NK-92 (cell line): ENCODE data around the gene COL1A2.

ENCODE experiments used
- DNase-seq: peaks from one replicate; lab custom pipeline; 2025; ENCODE audit not compliant: unreplicated experiment; lab: John Stamatoyannopoulos, UW

Gene COL1A2

DNA sequence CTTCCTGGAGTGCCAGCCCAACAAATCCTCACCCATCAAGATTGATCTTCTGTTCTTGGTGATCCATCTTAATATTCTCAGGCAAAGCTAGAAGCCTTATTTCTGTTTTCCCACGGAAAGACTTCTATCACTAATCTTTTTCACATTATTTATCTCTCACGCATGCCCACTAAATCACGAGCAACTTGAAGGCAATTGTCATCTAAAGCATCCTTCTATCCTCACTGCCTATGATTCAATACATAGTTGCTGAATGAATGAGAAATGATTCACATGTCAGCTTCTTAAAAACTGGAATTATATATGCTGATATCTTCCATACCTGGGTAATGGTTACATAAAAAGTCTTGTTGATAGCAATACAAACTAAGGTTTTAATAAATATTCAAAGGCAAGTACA is 12.6 kb upstream of the COL1A2 start:
- DNase-seq = no peak

DNA sequence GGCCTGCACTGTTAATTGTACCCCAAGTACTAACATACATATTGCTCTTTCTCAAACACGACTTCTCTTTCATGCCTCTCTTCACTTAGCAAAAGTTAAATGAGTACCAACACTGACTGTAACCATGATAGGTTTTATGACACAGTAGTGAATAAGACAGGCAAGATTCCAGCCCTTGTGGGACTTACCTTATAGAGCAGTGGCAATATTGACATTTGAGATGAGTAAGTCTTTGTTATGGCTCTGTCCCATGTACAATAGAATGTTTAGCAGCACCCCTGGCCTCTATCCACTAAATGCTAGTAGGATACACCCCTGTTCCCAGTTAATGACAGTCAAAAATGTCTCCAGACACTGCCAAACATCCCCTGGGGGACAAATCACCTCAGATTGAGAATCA is 11.9 kb upstream of the COL1A2 start:
- no peak for DNase-seq

DNA sequence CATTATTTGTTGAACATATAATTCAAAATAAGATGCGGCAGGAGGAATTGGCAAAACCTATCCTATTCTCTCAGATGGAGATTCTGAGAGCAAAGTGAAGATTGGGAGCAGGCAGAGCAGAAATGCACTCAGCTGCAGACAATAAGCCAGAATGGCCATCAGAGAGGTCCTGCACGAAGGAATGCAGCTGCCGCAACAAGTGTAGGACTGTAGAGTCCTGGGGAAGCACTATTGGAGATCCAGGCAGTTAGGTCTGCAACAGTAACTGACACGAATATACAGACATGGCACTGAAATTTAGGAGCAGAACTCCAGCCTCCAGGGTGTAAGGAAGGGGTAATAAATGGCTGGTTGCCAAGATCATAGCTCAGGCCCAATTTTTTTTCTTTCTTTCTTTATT is 10.4 kb upstream of the COL1A2 start:
- DNase-seq = no peak

DNA sequence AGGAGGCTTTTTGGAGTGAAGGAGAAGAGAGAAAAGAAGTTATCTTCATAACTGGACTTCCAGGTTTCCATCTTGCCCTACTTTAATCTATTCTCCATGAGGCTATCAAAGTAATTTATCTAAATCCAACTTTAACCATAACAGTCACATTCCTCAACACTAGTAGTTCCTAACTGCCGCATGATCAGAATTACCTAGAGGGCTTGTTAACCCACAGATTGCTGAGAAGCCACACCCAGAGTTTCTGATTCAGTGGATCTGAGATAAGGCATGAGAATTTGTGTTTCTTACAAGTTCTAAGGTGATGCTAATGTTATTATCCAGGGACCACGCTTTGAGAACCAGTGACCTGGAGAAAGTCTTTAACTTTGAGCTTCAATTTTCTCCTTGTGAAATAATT is 8.3 kb upstream of the COL1A2 start:
- DNase-seq = no peak

DNA sequence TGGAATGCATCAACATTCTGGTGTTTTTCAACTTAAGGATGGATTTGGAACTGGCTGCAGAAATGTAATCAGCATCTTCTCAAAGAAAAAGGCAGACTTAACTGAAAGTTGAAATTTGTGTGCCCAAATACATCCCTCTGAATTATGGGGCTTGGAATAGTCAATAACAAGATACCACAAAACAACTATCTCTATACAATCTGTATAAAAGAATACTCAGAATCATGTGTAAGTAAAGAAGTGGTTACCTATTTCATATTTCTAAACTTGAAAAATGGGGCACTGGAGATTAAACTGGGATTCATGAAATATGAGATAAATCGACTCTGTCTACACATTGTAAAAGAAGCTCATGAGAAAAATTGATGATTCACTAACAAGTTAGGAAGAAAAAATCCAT is 6.2 kb upstream of the COL1A2 start:
- no peak for DNase-seq

DNA sequence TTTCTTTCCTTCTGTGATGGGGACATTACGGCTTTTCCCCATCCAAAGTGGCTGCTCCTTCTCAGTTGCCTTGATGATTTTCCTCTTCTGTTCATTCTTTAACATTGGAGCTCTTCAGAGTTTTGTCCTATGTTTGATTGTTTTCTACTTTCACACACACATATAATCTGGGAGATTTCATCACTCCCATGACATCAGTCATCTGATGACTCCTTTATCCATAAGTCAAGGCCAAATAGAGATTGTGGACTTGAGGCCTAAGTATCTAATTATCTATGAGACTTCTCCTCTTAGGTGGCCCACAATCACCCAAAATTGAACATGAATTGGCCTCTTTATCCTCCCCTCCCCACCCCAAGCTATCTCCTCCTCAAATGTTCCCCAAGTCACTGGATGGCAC is 5.3 kb upstream of the COL1A2 start:
- no peak for DNase-seq

DNA sequence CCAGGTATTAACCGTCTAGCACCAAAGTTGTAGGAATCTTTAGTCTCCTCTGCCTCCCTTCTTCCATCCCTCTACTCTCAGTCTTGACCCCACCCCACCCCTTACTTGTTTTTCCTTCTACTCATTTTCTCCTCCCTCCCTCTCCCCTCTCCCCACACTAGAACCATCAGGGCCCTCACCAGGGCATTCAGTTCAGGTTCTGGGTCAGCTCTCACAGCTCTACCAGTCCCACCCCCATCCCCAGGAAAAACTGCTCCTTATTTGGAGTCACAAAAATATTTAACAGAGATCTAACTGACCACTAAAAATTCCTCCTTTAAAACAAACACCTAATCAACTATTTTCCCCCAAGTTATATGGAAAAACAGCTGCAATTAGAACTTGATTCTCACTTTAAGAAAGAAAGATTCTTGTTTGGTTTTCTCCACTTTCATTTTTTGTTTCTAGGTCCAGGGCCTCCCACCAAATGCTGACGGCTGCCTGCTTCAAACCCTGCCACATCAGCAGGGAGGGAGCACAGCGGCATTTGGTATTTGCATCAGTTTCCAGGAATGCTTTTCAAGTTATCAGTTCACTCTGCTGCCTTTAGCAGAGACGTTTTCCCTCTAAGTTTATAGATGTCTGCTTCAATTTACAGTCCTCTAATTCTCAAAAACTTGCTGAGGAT is 2.8 kb upstream of the COL1A2 start:
- DNase-seq = no peak

DNA sequence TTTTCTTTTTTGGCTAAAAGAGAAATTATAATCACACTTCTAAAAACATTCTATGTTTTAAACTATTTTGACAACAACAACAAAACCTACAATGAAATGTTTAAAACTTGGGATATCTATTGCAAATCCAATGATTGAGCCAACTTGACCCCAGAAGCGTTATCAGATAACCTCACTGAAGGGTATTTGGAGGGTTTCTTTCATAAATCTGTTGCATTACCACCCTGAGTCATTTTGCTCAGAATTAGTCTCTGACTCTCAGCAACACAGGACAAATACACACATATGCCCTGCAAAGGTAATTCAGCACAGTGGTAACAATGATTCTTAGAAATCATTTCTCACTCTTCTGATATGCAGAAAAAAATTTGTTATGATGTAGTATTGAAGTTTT is 2.3 kb upstream of the COL1A2 start:
- DNase-seq = no peak

DNA sequence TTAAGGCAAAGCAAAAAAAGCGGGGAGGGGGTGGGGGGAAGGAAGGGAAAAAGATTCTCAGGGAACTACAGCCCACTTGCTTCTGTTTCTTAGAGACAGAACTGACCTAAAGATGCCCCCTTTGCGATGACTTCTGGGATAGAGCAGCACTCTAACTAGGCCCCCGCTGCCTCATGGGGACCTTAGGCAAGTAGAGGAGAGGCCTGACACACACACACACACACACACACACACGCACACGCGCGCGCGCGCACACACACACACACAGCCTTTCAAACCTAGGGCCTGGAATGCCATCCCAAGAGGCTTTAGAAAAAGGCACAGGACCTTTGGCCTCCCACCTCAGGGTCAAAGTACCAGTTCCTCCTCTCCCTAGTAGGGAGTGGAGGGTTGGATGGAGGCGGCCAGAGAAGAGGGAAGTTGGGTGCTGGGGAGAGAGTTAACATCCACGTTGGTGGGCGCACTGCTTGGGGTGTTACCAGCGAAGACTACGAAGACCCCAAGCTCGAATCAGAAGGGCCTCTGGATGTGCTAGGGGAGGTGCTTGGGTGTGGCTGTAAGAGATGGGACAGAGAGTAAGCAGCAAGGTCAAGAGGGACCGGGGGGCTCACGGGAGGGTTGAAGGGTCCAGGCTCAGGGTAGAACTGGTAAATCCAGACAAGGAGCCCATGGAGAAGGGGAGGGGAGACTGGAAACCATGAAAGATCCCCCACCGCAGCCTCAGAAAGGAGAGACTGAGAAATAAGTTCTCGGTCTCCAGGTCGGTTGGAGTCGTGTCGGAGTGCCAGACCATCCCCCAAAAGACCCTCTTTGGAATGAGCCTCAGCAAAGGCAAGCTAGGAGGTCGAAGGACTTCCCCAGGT is 1.2 kb upstream of the COL1A2 start:
- no peak for DNase-seq

DNA sequence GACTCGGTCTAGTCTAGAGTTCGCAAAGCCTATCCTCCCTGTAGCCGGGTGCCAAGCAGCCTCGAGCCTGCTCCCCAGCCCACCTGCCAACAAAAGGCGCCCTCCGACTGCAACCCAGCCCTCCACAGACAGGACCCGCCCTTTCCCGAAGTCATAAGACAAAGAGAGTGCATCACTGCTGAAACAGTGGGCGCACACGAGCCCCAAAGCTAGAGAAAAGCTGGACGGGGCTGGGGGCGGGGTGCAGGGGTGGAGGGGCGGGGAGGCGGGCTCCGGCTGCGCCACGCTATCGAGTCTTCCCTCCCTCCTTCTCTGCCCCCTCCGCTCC is 622 bp upstream of the COL1A2 start:
- DNase-seq = no peak

DNA sequence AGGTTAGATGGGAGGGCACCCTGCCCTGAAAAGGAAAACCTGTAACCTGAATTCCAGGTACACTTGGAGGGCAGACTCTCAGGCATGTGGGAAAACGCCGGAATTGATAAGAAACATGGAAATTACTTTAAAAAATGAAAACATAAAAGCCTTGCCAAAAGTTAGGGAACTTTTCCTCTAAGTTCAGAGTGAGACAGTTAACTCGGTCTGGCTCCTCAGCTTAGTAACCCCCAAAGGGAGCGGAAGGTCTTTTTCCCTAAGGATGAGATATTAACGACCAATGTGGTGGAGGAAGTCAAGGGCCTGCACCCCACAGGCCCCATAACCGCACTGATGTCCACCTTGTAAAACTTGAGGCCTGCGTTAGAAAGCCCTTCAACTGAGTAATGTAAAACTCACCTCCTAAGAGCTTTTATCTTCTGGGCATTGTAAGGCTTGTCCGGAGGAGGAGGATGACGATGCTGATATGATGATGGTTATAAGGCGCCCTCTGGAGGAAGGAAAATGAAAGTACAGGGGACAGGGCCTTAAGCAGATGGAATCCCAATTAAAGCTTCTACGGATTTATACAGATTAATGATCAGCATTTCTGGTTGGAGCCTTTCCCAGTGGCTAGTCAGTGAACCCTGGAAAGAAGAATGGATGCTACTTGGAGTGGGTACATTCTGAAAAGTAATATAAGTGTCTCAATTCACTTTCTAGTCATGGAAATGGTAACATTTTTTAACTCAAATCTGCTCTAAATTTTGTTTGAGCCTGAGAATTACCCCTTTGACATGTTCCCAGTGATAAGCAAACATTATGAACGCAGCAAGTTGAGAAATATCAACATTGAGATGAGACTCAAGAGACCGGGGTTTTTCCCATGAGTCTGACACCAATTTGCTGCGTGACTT is 694 bp downstream of the COL1A2 start:
- DNase-seq = no peak

DNA sequence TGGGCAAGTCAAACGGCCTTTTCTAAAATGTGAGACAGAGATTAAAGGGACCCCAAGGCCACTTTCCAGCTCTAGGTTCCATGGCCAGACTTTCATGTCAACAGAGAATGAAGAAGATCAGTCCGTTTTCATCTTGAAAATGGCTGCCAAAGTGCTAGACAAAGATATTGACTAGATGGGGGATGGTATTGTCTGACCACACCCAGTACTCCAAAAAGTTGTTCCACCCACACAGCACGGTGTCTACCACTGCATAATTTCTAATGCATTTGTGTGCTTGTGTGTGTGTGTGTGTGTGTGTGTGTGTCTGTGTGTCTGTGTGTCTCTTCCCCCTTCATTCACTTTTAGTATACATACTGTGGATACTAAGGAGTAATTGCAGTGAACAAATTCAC is 1.3 kb downstream of the COL1A2 start:
- DNase-seq = no peak

DNA sequence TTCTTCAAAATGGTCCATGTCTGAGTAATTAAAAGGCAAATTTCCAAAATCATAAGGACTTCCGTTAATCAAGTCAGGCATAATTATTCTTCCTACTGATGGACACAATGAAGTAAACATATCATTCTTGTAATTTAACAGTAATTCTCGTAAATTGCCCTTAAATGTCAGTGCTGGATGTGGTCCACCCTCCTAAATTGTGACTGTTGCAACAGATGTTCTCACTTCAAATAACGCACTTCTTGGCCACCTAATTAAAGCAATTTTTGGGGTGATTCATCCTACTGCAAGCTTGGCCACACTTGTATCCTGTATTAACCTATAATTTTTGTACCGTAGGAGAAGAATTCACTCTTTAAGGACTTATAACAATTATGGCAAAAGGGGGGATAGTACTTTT is 1.9 kb downstream of the COL1A2 start:
- no peak for DNase-seq

DNA sequence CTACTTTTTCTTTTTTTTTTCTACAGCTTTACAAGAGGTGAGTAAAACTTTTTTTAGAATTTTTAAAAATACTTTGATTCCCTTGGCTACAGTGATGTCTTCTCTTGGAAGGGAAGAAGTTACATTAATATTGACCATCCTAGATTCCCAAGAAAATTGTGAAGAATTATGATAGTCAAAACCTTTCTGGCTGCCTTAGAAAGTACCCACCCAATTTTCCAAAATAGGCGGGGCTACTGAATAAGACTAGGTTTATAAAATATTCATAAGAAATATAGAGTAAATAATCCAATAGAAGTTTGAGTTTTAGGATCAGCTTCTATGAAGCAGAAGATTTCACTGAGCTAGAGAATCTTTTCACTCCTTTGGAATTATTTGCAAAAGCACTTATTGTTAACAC is 3.0 kb downstream of the COL1A2 start:
- no peak for DNase-seq

DNA sequence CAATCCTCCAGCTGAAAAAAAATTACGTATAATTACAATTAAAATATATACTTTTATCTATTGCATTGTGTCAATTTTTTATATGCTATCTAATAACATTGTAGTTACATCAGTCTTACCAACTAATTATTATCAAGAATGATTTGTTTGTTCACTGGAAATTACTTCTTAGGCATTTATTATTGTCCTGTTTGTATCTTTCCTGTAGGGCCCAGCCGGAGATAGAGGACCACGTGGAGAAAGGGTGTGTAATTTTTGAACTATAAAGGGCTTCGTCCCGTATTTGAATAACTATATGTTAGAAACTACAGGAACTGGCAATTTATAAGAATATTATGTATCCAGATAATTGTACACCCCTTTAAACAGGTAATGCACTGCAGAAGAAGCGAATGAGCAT is 4.1 kb downstream of the COL1A2 start:
- no peak for DNase-seq

DNA sequence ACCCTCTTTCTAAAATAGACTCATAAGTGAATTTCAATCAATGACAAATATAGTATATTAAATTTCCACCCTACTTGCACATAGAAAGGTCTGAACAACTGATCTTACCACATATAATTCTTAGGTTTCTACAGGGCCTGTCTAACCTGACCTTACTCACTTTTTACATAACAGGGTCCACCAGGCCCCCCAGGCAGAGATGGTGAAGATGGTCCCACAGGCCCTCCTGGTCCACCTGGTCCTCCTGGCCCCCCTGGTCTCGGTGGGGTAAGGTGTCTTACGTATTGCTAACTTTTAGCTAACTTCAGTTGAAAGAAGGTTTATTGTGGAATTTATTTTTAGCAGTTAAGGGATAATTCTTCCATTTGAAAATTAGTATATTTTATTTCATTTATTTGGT is 5.3 kb downstream of the COL1A2 start:
- DNase-seq = no peak

DNA sequence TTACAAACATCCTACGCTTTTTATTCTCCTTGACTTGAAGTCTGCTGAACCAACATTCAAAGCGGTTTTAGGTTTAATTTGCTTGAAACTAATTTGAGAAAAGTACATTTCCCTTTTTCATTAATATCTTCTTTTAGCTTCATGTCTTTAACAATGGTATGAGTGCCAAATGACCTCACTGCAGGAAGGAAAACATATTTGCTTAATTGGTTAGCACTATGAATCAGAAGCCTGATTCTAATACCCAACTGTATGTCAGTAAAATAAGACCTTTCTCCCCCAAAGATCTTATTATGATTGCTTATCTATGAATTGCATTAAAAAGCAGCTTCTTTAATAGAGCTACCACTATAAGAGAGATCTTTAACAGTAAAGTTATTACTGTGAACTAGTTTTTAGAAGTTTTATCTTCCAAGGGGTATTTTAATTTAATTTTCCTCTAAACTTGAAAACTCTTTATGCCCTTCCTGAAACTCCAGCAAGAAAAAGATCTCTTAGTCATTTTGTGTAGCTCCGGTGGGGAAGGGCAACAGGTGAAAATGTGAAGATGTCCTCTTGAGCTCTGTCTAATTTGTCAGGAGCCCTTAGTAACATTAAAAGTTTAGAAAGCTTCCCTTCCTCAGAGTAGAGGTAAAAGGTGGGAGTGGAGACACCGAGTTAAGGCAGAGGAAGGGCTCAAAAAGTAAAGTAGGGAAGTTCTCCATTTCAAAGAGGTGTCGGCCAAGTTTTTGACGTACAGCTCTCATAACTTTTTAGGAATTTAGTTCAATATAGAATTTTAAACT is 6.1 kb downstream of the COL1A2 start:
- DNase-seq = no peak

DNA sequence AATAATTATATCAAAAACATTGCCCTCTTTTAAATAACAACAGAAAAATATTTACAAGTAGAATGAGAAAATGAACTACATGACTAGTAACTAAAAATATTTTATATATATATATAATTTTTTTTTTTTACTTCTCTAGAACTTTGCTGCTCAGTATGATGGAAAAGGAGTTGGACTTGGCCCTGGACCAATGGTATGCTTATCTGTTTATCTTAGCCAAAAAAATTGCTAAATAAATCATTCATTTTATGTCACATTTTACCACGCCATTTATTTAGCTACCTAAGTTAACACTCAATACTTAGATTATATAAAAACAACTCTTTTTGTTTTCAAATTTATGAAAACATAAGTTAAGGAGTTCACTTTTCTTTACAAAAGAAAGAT is 6.7 kb downstream of the COL1A2 start:
- DNase-seq = no peak

DNA sequence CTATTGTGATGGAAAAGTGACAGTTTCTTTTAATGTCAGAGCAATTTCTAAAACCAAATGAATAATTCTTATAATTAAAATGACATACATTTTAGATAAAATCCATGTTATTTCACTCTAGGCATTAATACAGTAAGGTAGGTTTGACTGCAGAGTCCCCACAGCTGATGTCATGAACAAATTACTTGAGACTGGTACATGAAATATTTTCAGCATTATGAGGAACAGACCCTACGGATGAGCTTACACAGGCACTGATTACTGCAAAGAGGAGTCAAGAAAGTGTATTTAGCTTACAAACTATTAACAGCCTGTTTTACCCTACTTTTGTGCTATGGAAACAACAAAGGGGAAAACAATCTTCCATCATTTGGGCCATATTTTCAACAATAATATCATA is 8.9 kb downstream of the COL1A2 start:
- no peak for DNase-seq

DNA sequence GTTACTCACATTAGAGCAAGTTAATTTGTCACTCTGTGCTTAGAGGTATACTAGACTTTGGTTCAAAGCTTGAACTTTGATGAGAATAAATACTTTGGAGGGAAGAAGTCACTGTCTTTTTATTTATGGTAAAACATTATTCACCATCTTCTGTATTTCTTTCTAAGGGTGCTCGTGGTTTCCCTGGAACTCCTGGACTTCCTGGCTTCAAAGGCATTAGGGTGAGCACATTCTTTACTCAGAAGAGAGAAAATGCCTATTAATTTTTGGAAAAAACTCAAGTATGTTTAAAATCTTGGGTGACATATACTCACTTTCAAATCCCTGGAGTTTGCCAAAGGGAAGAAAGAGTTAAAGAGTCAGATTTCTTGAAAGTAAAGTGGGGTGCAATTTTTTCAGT is 10.8 kb downstream of the COL1A2 start:
- DNase-seq = no peak

DNA sequence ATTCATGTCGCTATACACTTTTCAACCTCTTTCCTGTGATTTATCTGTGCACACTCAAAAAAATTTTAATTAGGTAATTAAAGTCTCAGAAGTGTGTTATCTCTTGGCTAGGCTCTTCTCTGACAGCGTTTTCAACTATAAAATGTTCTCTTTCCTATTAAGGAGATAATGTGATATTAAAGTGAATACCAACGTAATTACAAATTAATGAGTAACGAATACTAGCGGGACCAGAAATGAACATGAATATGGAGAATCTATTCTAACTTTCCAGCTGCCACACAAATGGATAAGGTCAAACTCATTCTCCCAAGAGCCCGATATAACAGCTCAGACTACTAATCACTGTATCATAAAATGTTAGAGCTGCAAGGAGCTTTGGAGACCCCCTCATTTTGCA is 12.0 kb downstream of the COL1A2 start:
- DNase-seq = no peak
